Keratinocyte (primary cell): ENCODE data around the gene TLR4. TPM values are rescaled to one million over a fixed set of nuclear protein-coding genes. Genes with fewer than 3 reads are reported as not detected.

Source experiments
- DNase-seq: peaks from one replicate; pipeline ENCODE4 v3.0.0-alpha.2; 2011; ENCODE audit warnings: low read depth, missing footprints, low spot score
- FAIRE-seq: peaks from 2 replicates; lab custom pipeline; 2011; peaks lifted over from hg19 to GRCh38; lab: Jason Lieb, UNC
- H2AFZ ChIP-seq: 2 replicates; pipeline ENCODE4 v1.6.0; 2012; ENCODE audit warnings: low read length, control low read depth, inconsistent platforms; ENCODE audit not compliant: control insufficient read depth
- H3K27ac ChIP-seq: 2 replicates; pipeline ENCODE4 v1.5.1; 2011; ENCODE audit warnings: low read length; ENCODE audit not compliant: control insufficient read depth, insufficient read depth
- H3K27me3 ChIP-seq: 3 replicates; pipeline ENCODE4 v1.6.0; 2011; ENCODE audit warnings: low read length; ENCODE audit not compliant: control insufficient read depth, insufficient read depth; ENCODE audit errors: extremely low read depth
- H3K36me3 ChIP-seq, 2 experiments: 2 replicates in 1 of 2; 3 replicates in 1 of 2; pipeline ENCODE4 v1.5.1; 2011; ENCODE audit warnings: low read length in 2 of 2, mild to moderate bottlenecking in 1 of 2; ENCODE audit not compliant: control insufficient read depth in 2 of 2, insufficient read depth in 2 of 2; ENCODE audit errors: extremely low read depth in 1 of 2
- H3K4me1 ChIP-seq: 3 replicates; pipeline ENCODE4 v1.5.1; 2011; ENCODE audit warnings: low read length; ENCODE audit not compliant: control insufficient read depth, insufficient read depth; ENCODE audit errors: extremely low read depth
- H3K4me2 ChIP-seq: 3 replicates; pipeline ENCODE4 v1.6.0; 2011; ENCODE audit warnings: low read depth, low read length; ENCODE audit not compliant: control insufficient read depth, insufficient read depth; ENCODE audit errors: extremely low read depth
- H3K4me3 ChIP-seq, 3 experiments: fragments of 200-600 bp in 1 of 3; sonication (generic) in 1 of 3; 2 replicates in 2 of 3; 3 replicates in 1 of 3; pipeline ENCODE4 v1.5.1; 2011 to 2016; ENCODE audit warnings: low read length in 3 of 3, mild to moderate bottlenecking in 3 of 3, control low read depth in 2 of 3, inconsistent platforms in 1 of 3, low read depth in 1 of 3, mixed read lengths in 1 of 3, mixed run types in 1 of 3, moderate library complexity in 1 of 3; ENCODE audit not compliant: control insufficient read depth in 2 of 3, insufficient read depth in 2 of 3; ENCODE audit errors: extremely low read depth in 1 of 3
- H3K79me2 ChIP-seq: 2 replicates; pipeline ENCODE4 v1.6.0; 2012; ENCODE audit warnings: low read length; ENCODE audit not compliant: control insufficient read depth, insufficient read depth
- H3K9ac ChIP-seq: 3 replicates; pipeline ENCODE4 v1.6.0; 2011; ENCODE audit warnings: low read length; ENCODE audit not compliant: control insufficient read depth, insufficient read depth; ENCODE audit errors: extremely low read depth
- H3K9me1 ChIP-seq: 3 replicates; pipeline ENCODE4 v1.6.0; 2011; ENCODE audit warnings: low read length; ENCODE audit not compliant: control insufficient read depth, insufficient read depth; ENCODE audit errors: extremely low read depth
- H3K9me3 ChIP-seq: 2 replicates; pipeline ENCODE4 v1.5.1; 2012; ENCODE audit warnings: low read depth, low read length; ENCODE audit not compliant: control insufficient read depth
- H4K20me1 ChIP-seq: 3 replicates; pipeline ENCODE4 v1.6.0; 2011; ENCODE audit warnings: low read length; ENCODE audit not compliant: control insufficient read depth, insufficient read depth; ENCODE audit errors: extremely low read depth
- CTCF ChIP-seq, 3 experiments: IDR thresholded peaks in 1 of 3; conservative IDR thresholded peaks in 1 of 3; optimal IDR thresholded peaks in 1 of 3; 2 replicates in 2 of 3; 3 replicates in 1 of 3; pipeline versions ENCODE3 to v1.5.1; 2011; ENCODE audit warnings: low read length in 3 of 3, mild to moderate bottlenecking in 3 of 3, moderate library complexity in 2 of 3, control low read depth in 1 of 3, inconsistent platforms in 1 of 3; ENCODE audit not compliant: insufficient read depth in 2 of 3; ENCODE audit errors: extremely low read depth in 1 of 3
- EZH2 ChIP-seq: IDR thresholded peaks from one replicate; pipeline ENCODE4 v1.6.1; 2012; ENCODE audit warnings: inconsistent platforms, mild to moderate bottlenecking, low read length, moderate library complexity
- dilution Hi-C: fragments of 300-500 bp; cut with MboI; formaldehyde crosslinking; loops from one replicate; pipeline ENCODE4 v1.7.0; 2020; ENCODE audit warnings: low sequenced_read_pairs; ENCODE audit not compliant: extremely low pct_ligation_motif_present
- polyA plus RNA-seq, 5 experiments: library from polyadenylated mRNA; depleted of rRNA in 3 of 5; stranded (reverse) in 3 of 5; stranded (forward) in 1 of 5; unstranded in 1 of 5; fragments of >200 nt; gene quantifications; 1 replicate in 1 of 5; 2 replicates in 3 of 5; 3 replicates in 1 of 5; pipeline versions ENCODE4 v1.2.1 to v1.2.3, GENCODE V29; 2011 to 2012; ENCODE audit warnings: missing spikeins in 2 of 5, low read depth in 1 of 5, low replicate concordance in 1 of 5

The TLR4 gene
- polyA plus RNA-seq, 1 donor (not counting 4 experiments of a cell fraction or from before 2014, with no cell fraction given), result 0.09 TPM

DNA sequence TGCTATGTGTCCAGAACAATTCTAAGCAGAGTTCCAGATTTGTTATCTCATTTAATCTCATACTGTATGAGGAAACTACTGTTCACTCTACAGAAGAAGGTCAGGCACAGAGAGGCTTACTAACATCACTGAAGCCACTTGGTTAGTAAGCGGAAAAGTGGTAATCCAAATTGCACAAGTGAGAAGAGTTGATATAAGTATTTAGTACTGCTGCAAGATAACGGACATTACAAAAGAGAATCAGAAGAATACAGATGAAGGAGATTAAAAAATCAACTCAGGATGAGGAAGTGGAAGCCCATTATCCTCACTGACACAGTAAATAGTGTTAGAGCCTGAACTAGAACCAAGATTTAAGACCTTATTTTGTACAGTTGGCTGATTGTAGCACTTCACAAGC lies 22.3 kb upstream of the TLR4 start:
- Histone ChIP-seq H3K79me2 (no peaks in the 10 kb centered on the region), H3K4me3 (no peak overlapping the region), H3K27me3 (no peaks in the 10 kb centered on the region), H3K36me3 (no peaks in the 10 kb centered on the region), H3K4me2 (no peak overlapping the region), H3K9me3 (no peaks in the 10 kb centered on the region), H3K27ac (no peak overlapping the region), H4K20me1 (no peaks in the 10 kb centered on the region), H3K9ac (no peak overlapping the region), H2AFZ (no peak overlapping the region), H3K4me1 (no peaks in the 10 kb centered on the region), H3K9me1 (no peaks in the 10 kb centered on the region)
- FAIRE-seq (no peak), DNase-seq (no peak)
- dilution Hi-C loops, result no loop called here
- TF ChIP-seq CTCF (optimal IDR thresholded peaks at IDR 0.05 in 1 of 3, IDR thresholded peaks at IDR 0.05 in 1 of 3, conservative IDR thresholded peaks at IDR 0.05 in 1 of 3; ENCODE audit: extremely low read depth in 1 of 3, insufficient read depth in 2 of 3, low read length in 3 of 3) (no peak), EZH2 (no peak)

DNA sequence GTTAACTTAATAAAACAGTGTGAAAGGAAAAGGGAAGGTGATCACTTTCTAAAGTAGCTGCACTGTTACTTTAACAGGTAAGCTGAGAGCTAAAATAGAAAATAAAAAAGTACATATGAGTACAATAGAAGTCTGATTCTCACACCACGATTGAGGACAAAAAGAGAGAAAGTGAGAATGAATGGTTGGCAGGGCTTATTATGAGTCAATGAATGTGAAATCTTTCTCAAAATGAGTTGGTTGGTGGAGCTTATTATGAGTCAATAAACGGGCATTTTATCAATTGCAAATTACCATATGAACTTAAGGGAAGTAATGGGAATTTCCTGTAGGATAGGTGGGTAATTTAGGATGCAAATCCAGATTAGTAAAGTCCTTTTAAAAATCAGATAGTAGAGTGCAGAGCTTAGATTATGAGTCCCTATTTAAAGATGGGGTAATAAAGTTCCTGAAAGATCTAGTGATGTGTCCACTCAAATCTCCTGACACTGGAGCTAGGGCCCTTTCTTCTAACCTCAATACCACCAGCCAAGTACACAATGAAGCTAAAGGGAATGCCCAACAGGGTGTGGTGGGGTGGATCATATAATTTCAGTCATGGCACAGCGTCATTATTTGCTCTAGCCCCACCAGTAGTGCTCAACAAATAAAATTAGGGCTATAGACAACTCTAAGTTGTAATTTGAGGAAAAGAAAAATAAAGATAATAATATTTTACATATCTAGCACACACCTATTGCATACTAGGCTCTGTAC lies 21.1 kb upstream of the TLR4 start:
- TF ChIP-seq CTCF (optimal IDR thresholded peaks at IDR 0.05 in 1 of 3, IDR thresholded peaks at IDR 0.05 in 1 of 3, conservative IDR thresholded peaks at IDR 0.05 in 1 of 3; ENCODE audit: extremely low read depth in 1 of 3, insufficient read depth in 2 of 3, low read length in 3 of 3) (no peak), EZH2 (no peak)
- H3K36me3 ChIP-seq, result no peaks in the 10 kb centered on the region
- H3K27ac ChIP-seq, result no peak overlapping the region
- no peaks in the 10 kb centered on the region for H3K27me3 ChIP-seq
- H3K9me1 ChIP-seq, result no peaks in the 10 kb centered on the region
- H3K4me2 ChIP-seq, result no peak overlapping the region
- FAIRE-seq (no peak), DNase-seq (no peak)
- no peak overlapping the region for H3K9ac ChIP-seq
- H3K4me3 ChIP-seq, result no peak overlapping the region
- dilution Hi-C loops, result no loop called here
- H3K9me3 ChIP-seq, result no peaks in the 10 kb centered on the region
- peak overlapping the region; percentile 17 for H2AFZ ChIP-seq
- H4K20me1 ChIP-seq, result no peaks in the 10 kb centered on the region
- H3K79me2 ChIP-seq, result no peaks in the 10 kb centered on the region
- H3K4me1 ChIP-seq, result no peaks in the 10 kb centered on the region
